ENCODE data around the gene SYT1. TPM values are rescaled to one million over a fixed set of nuclear protein-coding genes. Genes with fewer than 3 reads are reported as not detected.

The SYT1 gene
- total RNA-seq, 1 experiment from 2014 or later: 80.9 TPM

DNA sequence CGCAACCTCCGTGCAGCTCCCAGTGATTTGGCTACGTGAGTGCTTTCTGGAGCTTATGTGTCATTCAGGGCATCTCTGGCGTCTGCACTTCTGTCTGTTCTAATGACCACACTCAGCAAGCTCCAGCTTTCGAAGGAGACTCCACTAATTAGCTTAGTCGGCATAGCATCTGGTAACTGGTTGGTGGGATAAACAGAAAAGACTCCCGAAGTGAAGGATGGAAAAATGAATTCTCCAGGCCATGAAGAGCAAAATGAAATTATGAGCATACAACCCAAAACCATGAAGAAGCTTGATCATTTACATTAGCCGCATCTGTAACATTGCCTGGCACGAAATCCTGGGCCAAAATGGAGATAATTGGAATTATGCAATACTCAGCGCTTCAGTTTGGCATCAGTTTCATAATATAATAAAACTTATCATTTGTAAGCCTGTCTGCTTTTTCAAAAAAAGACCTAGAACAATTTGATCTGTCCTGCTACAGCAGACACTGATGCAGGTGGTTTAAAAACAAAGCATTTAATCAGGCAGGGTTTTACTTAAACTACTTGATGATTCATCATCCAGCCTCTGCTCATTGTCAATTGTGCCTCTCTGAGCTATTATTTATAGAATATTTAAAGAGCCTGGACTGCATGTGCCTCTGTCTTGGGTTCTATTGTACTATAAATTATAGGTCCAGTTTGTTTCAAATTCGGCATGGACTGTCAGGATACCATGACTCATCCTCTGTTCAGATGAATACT is 87.4 kb downstream of the SYT1 start:
- H3K27me3 ChIP-seq (replicated peaks; ENCODE audit: insufficient read depth, low read depth, low read length, poor library complexity): no peaks in the 10 kb centered on the region
- H3K36me3 ChIP-seq (ENCODE audit: insufficient read depth, low read length, poor library complexity, severe bottlenecking): peaks cover 8% of the 10 kb centered on the region
- intact Hi-C loops (cut with micrococcal nuclease; ENCODE audit: unreplicated experiment): no loop called here
- DNase-seq (ENCODE audit: low spot score): peak; percentile 60
- peaks cover 28% of the 10 kb centered on the region for H3K9me3 ChIP-seq (ENCODE audit: low read depth, low read length, poor library complexity, severe bottlenecking)
- TF ChIP-seq EZH2 (IDR thresholded peaks at IDR 0.05; ENCODE audit: borderline replicate concordance, low read depth, low read length, poor library complexity, severe bottlenecking) (no peak), CTCF (conservative IDR thresholded peaks at IDR 0.05; ENCODE audit: low read depth, low read length) (no peak)
- no TSS peak for BruUV-seq (replicated peaks)
- CTCF ChIA-PET: no interaction called here
- POLR2A ChIA-PET (ENCODE audit: low non-redundant PET): interaction anchor here (1.0 kb wide), 1 partner anchor 88 kb away, joined by 16 read pairs; no protein-coding TSS in a partner anchor
- peak overlapping the region; percentile 12 for H3K27ac ChIP-seq (ENCODE audit: low read depth, low read length, poor library complexity, severe bottlenecking)
- peak overlapping the region; percentile 3 for H3K4me3 ChIP-seq (ENCODE audit: low read depth, low read length, poor library complexity, severe bottlenecking)
- peaks cover 27% of the 10 kb centered on the region for H3K4me1 ChIP-seq (ENCODE audit: insufficient read depth, low read length, poor library complexity, severe bottlenecking)

DNA sequence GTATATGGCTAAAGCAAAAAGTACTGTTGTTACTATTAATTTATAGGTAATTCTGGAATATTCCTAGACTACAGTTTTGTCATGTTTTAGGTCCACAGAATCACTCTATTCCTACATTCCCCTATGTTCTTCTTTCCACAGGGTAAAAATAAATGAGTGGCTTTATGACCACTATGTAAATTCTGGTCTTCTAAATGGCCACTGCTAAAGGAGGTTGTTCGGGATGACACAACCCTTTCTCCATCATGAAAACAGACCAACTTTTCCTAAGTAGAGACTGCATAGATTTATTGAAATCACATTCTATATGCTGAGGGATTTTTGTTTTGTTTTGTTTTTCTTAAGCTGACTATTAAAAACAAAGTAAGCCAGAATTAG is 88.0 kb downstream of the SYT1 start:
- intact Hi-C loops (cut with micrococcal nuclease; ENCODE audit: unreplicated experiment): no loop called here
- Histone ChIP-seq H3K4me1 (ENCODE audit: insufficient read depth, low read length, poor library complexity, severe bottlenecking) (peaks cover 31% of the 10 kb centered on the region), H3K4me3 (ENCODE audit: low read depth, low read length, poor library complexity, severe bottlenecking) (no peak overlapping the region), H3K27ac (ENCODE audit: low read depth, low read length, poor library complexity, severe bottlenecking) (no peak overlapping the region), H3K9me3 (ENCODE audit: low read depth, low read length, poor library complexity, severe bottlenecking) (peaks cover 28% of the 10 kb centered on the region), H3K36me3 (ENCODE audit: insufficient read depth, low read length, poor library complexity, severe bottlenecking) (peaks cover 8% of the 10 kb centered on the region), H3K27me3 (replicated peaks; ENCODE audit: insufficient read depth, low read depth, low read length, poor library complexity) (no peaks in the 10 kb centered on the region)
- BruUV-seq (replicated peaks): no TSS peak
- no peak for DNase-seq (ENCODE audit: low spot score)
- ChIA-PET CTCF (no interaction called here), POLR2A (ENCODE audit: low non-redundant PET) (interaction anchor here (1.0 kb wide), 1 partner anchor 89 kb away, joined by 16 read pairs; no protein-coding TSS in a partner anchor)
- TF ChIP-seq EZH2 (IDR thresholded peaks at IDR 0.05; ENCODE audit: borderline replicate concordance, low read depth, low read length, poor library complexity, severe bottlenecking): no peak

DNA sequence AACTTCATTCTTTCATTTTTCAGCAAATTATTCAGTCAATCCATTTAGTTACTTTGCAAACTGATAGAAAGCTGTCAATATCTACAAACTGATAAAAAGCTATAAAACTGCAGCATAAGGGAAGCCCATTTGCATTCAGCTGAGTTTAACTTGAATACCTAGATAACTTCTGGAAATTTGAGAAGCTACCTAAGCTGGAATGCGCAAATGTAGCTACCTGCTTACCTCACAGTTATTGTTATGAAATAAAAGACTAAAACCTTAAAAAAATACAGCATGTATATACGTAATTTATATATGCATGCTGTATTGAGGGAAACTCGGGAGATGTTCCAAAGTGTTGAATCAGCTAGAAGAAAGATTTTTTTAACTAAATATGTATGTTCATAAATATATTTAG is 94.4 kb downstream of the SYT1 start:
- intact Hi-C loops (cut with micrococcal nuclease; ENCODE audit: unreplicated experiment): no loop called here
- H3K27me3 ChIP-seq (replicated peaks; ENCODE audit: insufficient read depth, low read depth, low read length, poor library complexity): no peaks in the 10 kb centered on the region
- H3K4me3 ChIP-seq (ENCODE audit: low read depth, low read length, poor library complexity, severe bottlenecking): no peak overlapping the region
- H3K27ac ChIP-seq (ENCODE audit: low read depth, low read length, poor library complexity, severe bottlenecking): no peak overlapping the region
- H3K4me1 ChIP-seq (ENCODE audit: insufficient read depth, low read length, poor library complexity, severe bottlenecking): peaks cover 17% of the 10 kb centered on the region
- peaks cover 6% of the 10 kb centered on the region for H3K36me3 ChIP-seq (ENCODE audit: insufficient read depth, low read length, poor library complexity, severe bottlenecking)
- no peaks in the 10 kb centered on the region for H3K9me3 ChIP-seq (ENCODE audit: low read depth, low read length, poor library complexity, severe bottlenecking)
- POLR2A ChIA-PET (ENCODE audit: low non-redundant PET): no interaction called here
- CTCF ChIA-PET: interaction anchor here (0.6 kb wide), 1 partner anchor 164 kb away, joined by 5 read pairs; no protein-coding TSS in a partner anchor
- no peak for DNase-seq (ENCODE audit: low spot score)
- TF ChIP-seq EZH2 (IDR thresholded peaks at IDR 0.05; ENCODE audit: borderline replicate concordance, low read depth, low read length, poor library complexity, severe bottlenecking): no peak
- TF ChIP-seq CTCF (conservative IDR thresholded peaks at IDR 0.05; ENCODE audit: low read depth, low read length): no peak
- BruUV-seq (replicated peaks): no TSS peak

All from A673 (cell line).